Tibial nerve (tissue), 4 donors: ENCODE results near the gene SMG6. TPM values are rescaled to one million over a fixed set of nuclear protein-coding genes. Genes with fewer than 3 reads are reported as not detected.

Experiments used
- DNase-seq, 2 donors: peaks; one replicate each; pipeline ENCODE4 v3.0.0-alpha.2; 2019; ENCODE audit warnings: low spot score in 2 of 2
- H3K27ac ChIP-seq, 4 donors: fragments of 200-600 bp; sonication (generic) in 3 of 4; one replicate each; pipeline ENCODE4 v1.5.1; 2017 to 2019; ENCODE audit warnings: mild to moderate bottlenecking in 1 of 4
- H3K27me3 ChIP-seq, 2 donors: fragments of 200-600 bp; sonication (generic) in 1 of 2; one replicate each; pipeline versions ENCODE4 v1.5.1 to v1.6.0; 2017 to 2019
- H3K36me3 ChIP-seq, 3 donors: fragments of 200-600 bp; sonication (generic); one replicate each; pipeline ENCODE4 v1.5.1; 2018 to 2019
- H3K4me1 ChIP-seq, 4 donors: fragments of 200-600 bp; sonication (generic) in 3 of 4; one replicate each; pipeline ENCODE4 v1.5.1; 2017 to 2019
- H3K4me3 ChIP-seq, 4 donors: fragments of 200-600 bp; sonication (generic) in 3 of 4; one replicate each; pipeline ENCODE4 v1.5.1; 2017 to 2019; ENCODE audit warnings: mild to moderate bottlenecking in 1 of 4, moderate library complexity in 1 of 4
- H3K9me3 ChIP-seq, 4 donors: fragments of 200-600 bp; sonication (generic) in 3 of 4; one replicate each; pipeline ENCODE4 v1.5.1; 2017 to 2019
- EP300 ChIP-seq, 2 donors: sonication (generic); formaldehyde crosslinking; IDR thresholded peaks; one replicate each; pipeline ENCODE4 v1.6.1; 2017; ENCODE audit warnings: antibody characterized with exemption in 2 of 2, mild to moderate bottlenecking in 1 of 2
- POLR2A ChIP-seq, 2 donors: fragments of 450-650 bp; IDR thresholded peaks; one replicate each; pipeline ENCODE4 v1.6.1; 2017; ENCODE audit warnings: antibody characterized with exemption in 2 of 2, mild to moderate bottlenecking in 2 of 2, moderate library complexity in 2 of 2
- WGBS, 2 donors: methylation state at CpG; one replicate each; pipeline ENCODE4 v1.1.5; 2018; 5-methylcytosine and 5-hydroxymethylcytosine counted together
- total RNA-seq, 4 donors: library from RNA; depleted of rRNA; stranded (reverse); fragments of >200 nt; gene quantifications; one replicate each; pipeline ENCODE4 v1.1.0, GENCODE V29; 2016
- TF ChIP-seq, protein P1 (sequence below), 5 experiments: fragments of 200-600 bp in 3 of 5; fragments of 450-650 bp in 2 of 5; sonication (generic) in 3 of 5; IDR thresholded peaks; one replicate each; pipeline ENCODE4 v1.5.1; 2016 to 2019; ENCODE audit warnings: antibody characterized with exemption in 5 of 5, mild to moderate bottlenecking in 3 of 5, moderate library complexity in 2 of 5

SMG6 gene
- total RNA-seq, 4 donors from 2014 or later = 29.5 to 86.5 (median 40.1) TPM

DNA sequence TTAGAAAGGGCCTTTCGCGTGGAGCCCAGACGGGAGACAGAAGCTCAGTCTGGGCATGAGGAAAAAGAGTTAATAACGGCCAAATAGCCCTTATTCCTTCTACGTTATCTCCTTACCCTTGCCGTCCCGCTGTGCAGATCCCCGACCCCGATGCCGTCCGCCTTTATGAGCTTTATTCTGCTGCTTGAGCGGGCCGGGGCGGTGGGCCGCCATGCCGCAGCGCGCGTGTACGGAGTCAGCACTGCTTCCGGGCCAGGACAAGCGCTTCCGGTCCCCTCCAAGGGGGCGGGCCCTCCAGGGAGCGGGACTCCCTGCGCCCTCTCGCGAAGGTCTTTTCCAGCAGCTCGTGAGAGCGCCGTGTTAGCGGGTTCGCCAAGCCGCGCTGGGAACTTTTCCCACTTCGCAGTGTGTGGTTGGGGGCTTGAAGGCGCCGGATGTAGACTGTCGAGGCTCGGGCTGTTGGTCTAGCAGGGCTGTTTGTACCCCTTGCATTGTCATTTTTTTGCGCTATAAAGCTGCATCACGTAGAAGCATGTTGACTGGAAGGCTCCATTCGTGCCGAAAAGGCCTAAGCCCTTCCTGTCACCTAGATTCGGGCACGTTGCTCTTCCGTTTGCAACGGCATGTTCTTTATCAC is 32.7 kb upstream of the SMG6 start, which contains the start of gene TSR1:
Gene TSR1 (minus strand): TSS at position 243 of the 637 bp plus-strand sequence. CDS start 30 bp downstream, at position 213.
- H3K27me3 ChIP-seq = no peaks in the 10 kb centered on the region
- peaks cover 2 to 42% (median 14%) of the 10 kb centered on the region in 3 donors for H3K36me3 ChIP-seq
- peak within 1 kb of the TSS; percentile 55 to 91 (median 68) for H3K4me3 ChIP-seq
- WGBS, 2 donors = 0 to 1% methylated on average over 35 to 48 of the region's 48 CpGs
- peaks cover 0 to 32% (median 12%) of the 10 kb centered on the region in 4 donors for H3K4me1 ChIP-seq
- H3K9me3 ChIP-seq = no peaks in the 10 kb centered on the region
- TF ChIP-seq POLR2A (IDR thresholded peaks at IDR 0.05) (peak; percentile 79 to 82), EP300 (IDR thresholded peaks at IDR 0.05) (peak in 1 of 2 donors; percentile 95)
- TF ChIP-seq, protein P1, sequence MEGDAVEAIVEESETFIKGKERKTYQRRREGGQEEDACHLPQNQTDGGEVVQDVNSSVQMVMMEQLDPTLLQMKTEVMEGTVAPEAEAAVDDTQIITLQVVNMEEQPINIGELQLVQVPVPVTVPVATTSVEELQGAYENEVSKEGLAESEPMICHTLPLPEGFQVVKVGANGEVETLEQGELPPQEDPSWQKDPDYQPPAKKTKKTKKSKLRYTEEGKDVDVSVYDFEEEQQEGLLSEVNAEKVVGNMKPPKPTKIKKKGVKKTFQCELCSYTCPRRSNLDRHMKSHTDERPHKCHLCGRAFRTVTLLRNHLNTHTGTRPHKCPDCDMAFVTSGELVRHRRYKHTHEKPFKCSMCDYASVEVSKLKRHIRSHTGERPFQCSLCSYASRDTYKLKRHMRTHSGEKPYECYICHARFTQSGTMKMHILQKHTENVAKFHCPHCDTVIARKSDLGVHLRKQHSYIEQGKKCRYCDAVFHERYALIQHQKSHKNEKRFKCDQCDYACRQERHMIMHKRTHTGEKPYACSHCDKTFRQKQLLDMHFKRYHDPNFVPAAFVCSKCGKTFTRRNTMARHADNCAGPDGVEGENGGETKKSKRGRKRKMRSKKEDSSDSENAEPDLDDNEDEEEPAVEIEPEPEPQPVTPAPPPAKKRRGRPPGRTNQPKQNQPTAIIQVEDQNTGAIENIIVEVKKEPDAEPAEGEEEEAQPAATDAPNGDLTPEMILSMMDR (IDR thresholded peaks at IDR 0.05) = peak in 3 of 5 experiments; percentile 11 to 38 (median 37)
- peak within 1 kb of the TSS; percentile 64 to 93 (median 86) for H3K27ac ChIP-seq
- peak; percentile 69 to 78 for DNase-seq

DNA sequence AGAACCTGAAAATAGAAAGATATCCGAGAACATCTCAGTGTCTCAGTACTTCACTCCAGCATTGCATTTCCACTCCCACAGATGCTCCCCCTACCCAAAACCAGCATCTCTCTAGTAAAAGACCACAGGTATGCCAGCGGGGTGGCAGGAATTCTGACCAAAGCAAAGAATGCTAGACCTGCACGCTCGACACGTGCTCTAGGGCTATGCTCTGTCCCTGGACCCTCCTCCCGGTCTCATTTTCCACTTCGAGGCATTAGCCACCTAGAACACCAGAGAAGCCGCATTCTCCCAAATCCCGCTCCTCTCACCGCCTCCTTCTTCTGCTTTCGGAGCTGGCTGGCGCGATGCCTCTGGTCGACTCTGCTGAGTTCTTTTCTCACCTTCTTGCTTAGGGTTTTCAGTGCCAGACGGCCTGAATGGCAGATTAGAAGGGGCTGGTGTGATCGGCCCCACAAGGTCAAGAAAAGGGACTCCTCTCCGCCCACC is 32.2 kb upstream of the SMG6 start:
- Histone ChIP-seq H3K9me3 (no peaks in the 10 kb centered on the region), H3K4me3 (peak overlapping the region; percentile 55 to 91 (median 68)), H3K27ac (peak overlapping the region in 2 of 4 donors; percentile 87 to 93), H3K36me3 (peaks cover 2 to 44% (median 19%) of the 10 kb centered on the region in 3 donors), H3K4me1 (peaks cover 0 to 32% (median 12%) of the 10 kb centered on the region in 4 donors), H3K27me3 (no peaks in the 10 kb centered on the region)
- 1 to 3% methylated on average over 17 of the region's 17 CpGs for WGBS, 2 donors
- TF ChIP-seq EP300 (IDR thresholded peaks at IDR 0.05) (no peak), POLR2A (IDR thresholded peaks at IDR 0.05) (no peak)
- TF ChIP-seq, protein P1 (IDR thresholded peaks at IDR 0.05) = no peak
- DNase-seq = no peak

DNA sequence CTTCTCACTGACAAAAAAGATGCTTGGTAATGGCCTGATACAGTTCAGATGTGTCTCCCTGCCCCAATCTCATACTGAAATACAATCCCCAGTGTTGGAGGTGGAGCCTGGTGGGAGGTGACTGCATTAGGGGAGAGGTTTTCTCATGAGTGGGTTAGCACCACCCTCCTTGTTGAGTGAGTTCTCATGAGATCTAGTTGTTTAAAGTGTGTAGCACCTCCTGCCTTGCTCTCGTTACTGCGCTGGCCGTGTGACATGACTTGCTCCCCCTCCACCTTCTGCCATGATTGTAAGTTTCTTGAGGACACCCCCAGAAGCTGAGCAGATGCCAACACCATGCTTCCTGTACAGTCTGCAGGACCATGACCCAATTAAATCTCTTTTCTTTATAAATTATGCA is 27.7 kb upstream of the SMG6 start:
- H3K27me3 ChIP-seq = no peaks in the 10 kb centered on the region
- H3K9me3 ChIP-seq = no peaks in the 10 kb centered on the region
- WGBS, 2 donors = 72 to 73% methylated on average over 3 of the region's 3 CpGs
- H3K4me1 ChIP-seq = peaks cover 0 to 19% (median 9%) of the 10 kb centered on the region in 4 donors
- no peak overlapping the region for H3K4me3 ChIP-seq
- no peak for TF ChIP-seq POLR2A (IDR thresholded peaks at IDR 0.05)
- TF ChIP-seq, protein P1 (IDR thresholded peaks at IDR 0.05) = no peak
- no peak for TF ChIP-seq EP300 (IDR thresholded peaks at IDR 0.05)
- H3K27ac ChIP-seq = no peak overlapping the region
- DNase-seq = no peak
- peaks cover 2 to 89% (median 34%) of the 10 kb centered on the region in 3 donors for H3K36me3 ChIP-seq

DNA sequence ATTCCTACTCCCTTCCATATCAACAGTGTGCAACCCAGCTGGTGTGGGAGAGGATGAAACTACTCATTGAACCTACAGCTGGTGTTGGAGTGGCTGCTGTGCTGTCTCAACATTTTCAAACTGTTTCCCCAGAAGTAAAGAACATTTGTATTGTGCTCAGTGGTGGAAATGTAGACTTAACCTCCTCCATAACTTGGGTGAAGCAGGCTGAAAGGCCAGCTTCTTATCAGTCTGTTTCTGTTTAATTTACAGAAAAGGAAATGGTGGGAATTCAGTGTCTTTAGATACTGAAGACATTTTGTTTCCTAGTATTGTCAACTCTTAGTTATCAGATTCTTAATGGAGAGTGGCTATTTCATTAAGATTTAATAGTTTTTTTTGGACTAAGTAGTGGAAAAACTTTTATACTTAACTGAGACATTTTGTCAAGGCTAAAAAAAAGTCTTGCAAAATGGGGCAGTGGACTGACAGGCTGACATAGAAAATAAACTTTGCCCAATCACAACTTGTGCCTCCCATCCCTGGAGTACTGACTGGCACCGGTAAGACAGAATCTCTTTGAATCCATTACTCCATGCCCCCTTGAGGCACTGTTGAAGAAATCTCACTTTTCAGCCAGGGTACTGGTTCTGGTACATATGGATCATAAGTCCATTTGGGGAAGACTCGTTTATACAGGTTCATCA is 20.2 kb upstream of the SMG6 start:
- Histone ChIP-seq H3K9me3 (no peaks in the 10 kb centered on the region), H3K27ac (no peak overlapping the region), H3K4me3 (no peak overlapping the region), H3K4me1 (no peaks in the 10 kb centered on the region), H3K27me3 (no peaks in the 10 kb centered on the region), H3K36me3 (peaks cover 5 to 98% (median 33%) of the 10 kb centered on the region in 3 donors)
- DNase-seq = no peak
- 87 to 88% methylated on average over 2 of the region's 2 CpGs for WGBS, 2 donors
- TF ChIP-seq, protein P1 (IDR thresholded peaks at IDR 0.05) = no peak
- no peak for TF ChIP-seq EP300 (IDR thresholded peaks at IDR 0.05)
- TF ChIP-seq POLR2A (IDR thresholded peaks at IDR 0.05) = no peak

DNA sequence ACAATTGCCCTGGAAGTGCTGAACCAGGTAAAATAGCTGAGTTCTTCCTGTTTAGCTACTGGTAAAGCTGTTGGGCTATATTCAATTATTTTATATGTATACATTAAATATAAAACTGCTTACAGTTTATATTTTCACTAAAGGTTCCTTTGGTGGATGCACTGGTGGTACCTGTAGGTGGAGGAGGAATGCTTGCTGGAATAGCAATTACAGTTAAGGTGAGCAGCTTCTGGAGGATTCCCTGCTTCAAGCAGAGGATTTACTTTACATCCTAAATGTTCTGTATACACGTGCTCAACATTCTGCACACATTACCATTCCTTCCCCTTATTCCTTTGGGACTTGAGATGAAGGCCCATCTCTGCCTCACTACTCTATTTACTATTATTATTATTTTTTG is 17.8 kb upstream of the SMG6 start:
- Histone ChIP-seq H3K9me3 (no peaks in the 10 kb centered on the region), H3K27me3 (no peaks in the 10 kb centered on the region), H3K36me3 (peaks cover 5 to 82% (median 27%) of the 10 kb centered on the region in 3 donors), H3K4me1 (no peaks in the 10 kb centered on the region), H3K4me3 (no peak overlapping the region), H3K27ac (no peak overlapping the region)
- WGBS, 2 donors = 55 to 57% methylated on average over 1 of the region's 1 CpG
- no peak for DNase-seq
- TF ChIP-seq POLR2A (IDR thresholded peaks at IDR 0.05) (no peak), EP300 (IDR thresholded peaks at IDR 0.05) (no peak)
- TF ChIP-seq, protein P1 (IDR thresholded peaks at IDR 0.05) = no peak
